HepG2 (cell line): ENCODE measurements around the gene ZBTB22. TPM values are rescaled to one million over a fixed set of nuclear protein-coding genes. Genes with fewer than 3 reads are reported as not detected.

Experiments used
- ATF1 ChIP-seq: IDR thresholded peaks from 2 replicates; pipeline ENCODE4 v1.6.1; 2016; ENCODE audit warnings: mild to moderate bottlenecking, control low read depth
- BRCA1 ChIP-seq: sonication (generic); formaldehyde crosslinking; IDR thresholded peaks from 2 replicates; pipeline ENCODE4 v1.4.0; 2020; ENCODE audit warnings: missing genetic modification reagents
- ELF4 ChIP-seq: sonication (generic); formaldehyde crosslinking; IDR thresholded peaks from 2 replicates; pipeline ENCODE4 v1.5.0; 2020; ENCODE audit warnings: missing genetic modification reagents, mild to moderate bottlenecking, moderate library complexity, borderline replicate concordance
- FOXJ3 ChIP-seq: sonication (generic); formaldehyde crosslinking; IDR thresholded peaks from 2 replicates; pipeline ENCODE4 v1.4.0; 2020; ENCODE audit warnings: missing genetic modification reagents, mild to moderate bottlenecking, borderline replicate concordance
- KDM1A ChIP-seq: IDR thresholded peaks from 2 replicates; pipeline ENCODE4 v1.6.1; 2016; ENCODE audit warnings: missing compliant biosample characterization
- KMT2A ChIP-seq: sonication (generic); formaldehyde crosslinking; IDR thresholded peaks from 2 replicates; pipeline ENCODE4 v1.4.0; 2020; ENCODE audit warnings: missing genetic modification reagents
- NRL ChIP-seq: sonication (generic); formaldehyde crosslinking; IDR thresholded peaks from 2 replicates; pipeline ENCODE4 v1.5.0; 2020; ENCODE audit warnings: missing genetic modification reagents, mild to moderate bottlenecking, moderate library complexity, borderline replicate concordance
- PAXIP1 ChIP-seq: sonication (generic); formaldehyde crosslinking; conservative IDR thresholded peaks from 2 replicates; pipeline ENCODE4 v1.4.0; 2020; ENCODE audit warnings: mild to moderate bottlenecking, missing genetic modification reagents, moderate library complexity
- RBM39 ChIP-seq: fragments of 200-400 bp; formaldehyde crosslinking; IDR thresholded peaks from one replicate; pipeline ENCODE4 v1.6.1; 2018; ENCODE audit warnings: antibody characterized with exemption, mild to moderate bottlenecking, low read depth, low read length; ENCODE audit not compliant: poor library complexity, severe bottlenecking
- TBX3 ChIP-seq: fragments of 450-650 bp; IDR thresholded peaks from 2 replicates; pipeline ENCODE4 v1.6.1; 2017; ENCODE audit warnings: antibody characterized with exemption, mild to moderate bottlenecking, inconsistent platforms, borderline replicate concordance
- THYN1 ChIP-seq: sonication (generic); formaldehyde crosslinking; IDR thresholded peaks from 2 replicates; pipeline ENCODE4 v1.8.1; 2023; ENCODE audit warnings: low read depth, mild to moderate bottlenecking, moderate library complexity, missing genetic modification reagents, borderline replicate concordance
- TOE1 ChIP-seq: sonication (generic); formaldehyde crosslinking; IDR thresholded peaks from 2 replicates; pipeline ENCODE4 v1.4.0; 2020; ENCODE audit warnings: mild to moderate bottlenecking, missing genetic modification reagents
- YEATS2 ChIP-seq: sonication (generic); formaldehyde crosslinking; IDR thresholded peaks from 2 replicates; pipeline ENCODE4 v1.4.0; 2020; ENCODE audit warnings: missing genetic modification reagents, borderline replicate concordance
- ZFY ChIP-seq: sonication (generic); formaldehyde crosslinking; IDR thresholded peaks from 2 replicates; pipeline ENCODE4 v1.4.0; 2020; ENCODE audit warnings: missing genetic modification reagents
- ZNF296 ChIP-seq: sonication (generic); formaldehyde crosslinking; conservative IDR thresholded peaks from 2 replicates; pipeline ENCODE4 v1.5.0; 2020; ENCODE audit warnings: mild to moderate bottlenecking, missing genetic modification reagents
- ZNF484 ChIP-seq: sonication (generic); formaldehyde crosslinking; IDR thresholded peaks from 2 replicates; pipeline ENCODE4 v1.5.1; 2020; ENCODE audit warnings: mild to moderate bottlenecking, low read depth, missing genetic modification reagents, borderline replicate concordance
- ZNF720 ChIP-seq: sonication (generic); formaldehyde crosslinking; IDR thresholded peaks from 2 replicates; pipeline ENCODE4 v1.4.0; 2020; ENCODE audit warnings: missing genetic modification reagents
- ZNF816 ChIP-seq: sonication (generic); formaldehyde crosslinking; IDR thresholded peaks from 2 replicates; pipeline ENCODE4 v1.8.0; 2022; ENCODE audit warnings: missing genetic modification reagents, mild to moderate bottlenecking, borderline replicate concordance
- polyA plus RNA-seq, 8 experiments: library from polyadenylated mRNA; depleted of rRNA in 3 of 8; stranded (reverse) in 7 of 8; unstranded in 1 of 8; fragments of >200 nt; fragmentation: Illumina TruSeq in 4 of 8; extraction: Trizol in 4 of 8; gene quantifications; 2 replicates each; pipeline versions ENCODE4 v1.2.1 to v1.2.3, GENCODE V29; 2011 to 2016; ENCODE audit warnings: low read depth in 4 of 8, missing spikeins in 1 of 8, mixed read lengths in 1 of 8; ENCODE audit not compliant: insufficient read depth in 1 of 8
- total RNA-seq, 5 experiments: library from RNA; depleted of rRNA; stranded (reverse); fragments of >200 nt; fragmentation: Illumina TruSeq; extraction: Trizol; gene quantifications; 2 replicates each; pipeline ENCODE4 v1.2.3, GENCODE V29; 2016; ENCODE audit warnings: low read depth in 1 of 5
- TF ChIP-seq, protein P1 (sequence below): sonication (generic); formaldehyde crosslinking; IDR thresholded peaks from 2 replicates; pipeline ENCODE4 v1.9.0; 2022; ENCODE audit warnings: low read depth, missing genetic modification reagents
- TF ChIP-seq, protein P2 (sequence below): sonication (generic); formaldehyde crosslinking; IDR thresholded peaks from 2 replicates; pipeline ENCODE4 v1.8.0; 2022; ENCODE audit warnings: mild to moderate bottlenecking, missing genetic modification reagents, borderline replicate concordance
- TF ChIP-seq, protein P3 (sequence below): sonication (generic); formaldehyde crosslinking; IDR thresholded peaks from 2 replicates; pipeline ENCODE4 v1.5.0; 2020; ENCODE audit warnings: missing genetic modification reagents

The ZBTB22 gene
- total and polyA plus RNA-seq, 2 of the 13 experiments (the other 11 are each of a cell fraction or from before 2014, with no cell fraction given) = 8.0 to 10.6 TPM

DNA sequence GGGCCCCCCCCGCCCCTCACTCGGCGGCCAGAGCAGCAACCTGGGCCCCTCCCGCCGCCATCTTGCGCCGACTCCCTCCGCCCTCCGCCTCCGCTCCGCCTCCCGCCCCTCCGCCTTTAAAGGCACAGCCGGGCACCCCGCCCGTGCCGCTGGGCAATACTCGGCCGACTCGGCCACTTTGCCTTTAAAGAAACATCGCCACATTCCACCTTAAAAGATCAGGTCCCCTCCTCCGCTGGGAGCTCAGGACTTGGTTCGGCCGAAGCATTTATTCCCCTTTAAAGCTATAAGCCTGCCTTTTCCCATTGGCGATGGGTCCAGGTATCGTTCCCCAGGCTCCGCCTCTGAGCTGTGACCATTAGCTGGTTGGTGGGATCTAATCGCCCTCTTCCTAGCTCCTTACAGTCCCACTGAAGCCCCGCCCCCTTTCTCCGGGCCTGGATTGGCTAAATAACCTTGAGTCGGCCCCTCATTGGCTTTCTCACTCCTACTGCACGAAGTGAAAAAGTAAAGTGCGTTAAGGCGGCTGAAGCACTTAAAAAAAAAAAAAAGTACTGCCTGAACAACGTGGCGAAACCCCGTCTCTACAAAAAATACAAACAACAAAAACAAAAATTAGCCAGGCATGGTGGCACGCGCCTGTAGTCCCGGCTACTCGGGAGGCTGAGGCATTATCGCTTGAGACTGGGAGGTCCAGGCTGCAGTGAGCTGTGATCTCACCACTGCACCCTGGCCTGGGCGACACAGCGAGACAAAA lies at the start of gene ZBTB22 (continued):
- TF ChIP-seq, protein P1, sequence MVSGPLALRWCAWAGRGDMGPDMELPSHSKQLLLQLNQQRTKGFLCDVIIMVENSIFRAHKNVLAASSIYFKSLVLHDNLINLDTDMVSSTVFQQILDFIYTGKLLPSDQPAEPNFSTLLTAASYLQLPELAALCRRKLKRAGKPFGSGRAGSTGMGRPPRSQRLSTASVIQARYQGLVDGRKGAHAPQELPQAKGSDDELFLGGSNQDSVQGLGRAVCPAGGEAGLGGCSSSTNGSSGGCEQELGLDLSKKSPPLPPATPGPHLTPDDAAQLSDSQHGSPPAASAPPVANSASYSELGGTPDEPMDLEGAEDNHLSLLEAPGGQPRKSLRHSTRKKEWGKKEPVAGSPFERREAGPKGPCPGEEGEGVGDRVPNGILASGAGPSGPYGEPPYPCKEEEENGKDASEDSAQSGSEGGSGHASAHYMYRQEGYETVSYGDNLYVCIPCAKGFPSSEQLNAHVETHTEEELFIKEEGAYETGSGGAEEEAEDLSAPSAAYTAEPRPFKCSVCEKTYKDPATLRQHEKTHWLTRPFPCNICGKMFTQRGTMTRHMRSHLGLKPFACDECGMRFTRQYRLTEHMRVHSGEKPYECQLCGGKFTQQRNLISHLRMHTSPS (CRISPR knock-in tag) = no peak
- no peak for TF ChIP-seq ZNF296 (CRISPR knock-in tag)
- no peak for TF ChIP-seq ZNF720 (CRISPR knock-in tag)
- TF ChIP-seq NRL (CRISPR knock-in tag) = no peak
- peak; percentile 59; the same call in 1 of the 2 replicates for TF ChIP-seq ATF1 (CRISPR knock-in tag)
- TF ChIP-seq THYN1 (CRISPR knock-in tag) = no peak
- no peak for TF ChIP-seq ZNF816 (CRISPR knock-in tag)
- TF ChIP-seq, protein P2, sequence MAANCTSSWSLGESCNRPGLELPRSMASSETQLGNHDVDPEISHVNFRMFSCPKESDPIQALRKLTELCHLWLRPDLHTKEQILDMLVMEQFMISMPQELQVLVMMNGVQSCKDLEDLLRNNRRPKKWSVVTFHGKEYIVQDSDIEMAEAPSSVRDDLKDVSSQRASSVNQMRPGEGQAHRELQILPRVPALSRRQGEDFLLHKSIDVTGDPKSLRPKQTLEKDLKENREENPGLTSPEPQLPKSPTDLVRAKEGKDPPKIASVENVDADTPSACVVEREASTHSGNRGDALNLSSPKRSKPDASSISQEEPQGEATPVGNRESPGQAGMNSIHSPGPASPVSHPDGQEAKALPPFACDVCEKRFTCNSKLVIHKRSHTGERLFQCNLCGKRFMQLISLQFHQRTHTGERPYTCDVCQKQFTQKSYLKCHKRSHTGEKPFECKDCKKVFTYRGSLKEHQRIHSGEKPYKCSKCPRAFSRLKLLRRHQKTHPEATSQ = no peak
- no peak for TF ChIP-seq ZNF484 (CRISPR knock-in tag)
- TF ChIP-seq ELF4 (CRISPR knock-in tag) = no peak
- no peak for TF ChIP-seq TOE1 (CRISPR knock-in tag)
- no peak for TF ChIP-seq RBM39
- 0 out of 2 replicates have a peak, but pooled peaks have one; percentile 45 for TF ChIP-seq KMT2A (CRISPR knock-in tag)
- TF ChIP-seq KDM1A (CRISPR knock-in tag) = no peak
- TF ChIP-seq, protein P3, sequence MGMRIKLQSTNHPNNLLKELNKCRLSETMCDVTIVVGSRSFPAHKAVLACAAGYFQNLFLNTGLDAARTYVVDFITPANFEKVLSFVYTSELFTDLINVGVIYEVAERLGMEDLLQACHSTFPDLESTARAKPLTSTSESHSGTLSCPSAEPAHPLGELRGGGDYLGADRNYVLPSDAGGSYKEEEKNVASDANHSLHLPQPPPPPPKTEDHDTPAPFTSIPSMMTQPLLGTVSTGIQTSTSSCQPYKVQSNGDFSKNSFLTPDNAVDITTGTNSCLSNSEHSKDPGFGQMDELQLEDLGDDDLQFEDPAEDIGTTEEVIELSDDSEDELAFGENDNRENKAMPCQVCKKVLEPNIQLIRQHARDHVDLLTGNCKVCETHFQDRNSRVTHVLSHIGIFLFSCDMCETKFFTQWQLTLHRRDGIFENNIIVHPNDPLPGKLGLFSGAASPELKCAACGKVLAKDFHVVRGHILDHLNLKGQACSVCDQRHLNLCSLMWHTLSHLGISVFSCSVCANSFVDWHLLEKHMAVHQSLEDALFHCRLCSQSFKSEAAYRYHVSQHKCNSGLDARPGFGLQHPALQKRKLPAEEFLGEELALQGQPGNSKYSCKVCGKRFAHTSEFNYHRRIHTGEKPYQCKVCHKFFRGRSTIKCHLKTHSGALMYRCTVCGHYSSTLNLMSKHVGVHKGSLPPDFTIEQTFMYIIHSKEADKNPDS (CRISPR knock-in tag) = no peak
- no peak for TF ChIP-seq YEATS2 (CRISPR knock-in tag)
- no peak; the same call in 1 of the 2 replicates for TF ChIP-seq PAXIP1 (CRISPR knock-in tag)
- no peak for TF ChIP-seq FOXJ3 (CRISPR knock-in tag)
- TF ChIP-seq TBX3 = no peak
- no peak for TF ChIP-seq BRCA1 (CRISPR knock-in tag)
- peak; percentile 56; the same call in 1 of the 2 replicates for TF ChIP-seq ZFY (CRISPR knock-in tag)
